Hindlimb muscle (tissue), 1 donor: ENCODE measurements around the gene CCDC91. TPM values are rescaled to one million over a fixed set of nuclear protein-coding genes. Genes with fewer than 3 reads are reported as not detected.
"Not testable (repeated sequence)": the region's sequence is repeated elsewhere in the genome, so short reads cannot be mapped to it uniquely, and the experiment has no call there.

Experiments used
- DNase-seq: peaks from one replicate; pipeline ENCODE4 v3.0.0-alpha.2; 2013
- polyA plus RNA-seq: library from polyadenylated mRNA; unstranded; fragments of 120-200 nt; gene quantifications from one replicate; pipeline ENCODE4 v1.2.1, GENCODE V29; 2013; ENCODE audit not compliant: insufficient read length

The CCDC91 gene
- polyA plus RNA-seq, 1 donor: 20.1 TPM

- DNase-seq: no peak
Measured at GRCh38 chr12:28378736-28379135, 188.5 kb downstream of the CCDC91 start.

DNA sequence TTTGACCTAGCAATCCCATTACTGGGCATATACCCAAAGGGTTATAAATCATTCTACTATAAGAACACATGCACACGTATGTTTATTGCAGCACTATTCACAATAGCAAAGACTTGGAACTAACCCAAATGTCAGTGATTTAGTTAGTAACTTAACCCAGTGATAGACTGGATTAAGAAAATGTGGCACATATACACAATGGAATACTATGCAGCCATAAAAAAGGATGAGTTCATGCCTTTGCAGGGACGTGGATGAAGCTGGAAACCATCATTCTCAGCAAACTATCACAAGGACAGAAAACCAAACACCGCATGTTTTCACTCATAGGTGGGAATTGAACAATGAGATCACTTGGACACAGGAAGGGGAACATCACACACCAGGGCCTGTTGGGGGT lies 189.5 kb downstream of the CCDC91 start:
- DNase-seq: not testable (repeated sequence)

DNA sequence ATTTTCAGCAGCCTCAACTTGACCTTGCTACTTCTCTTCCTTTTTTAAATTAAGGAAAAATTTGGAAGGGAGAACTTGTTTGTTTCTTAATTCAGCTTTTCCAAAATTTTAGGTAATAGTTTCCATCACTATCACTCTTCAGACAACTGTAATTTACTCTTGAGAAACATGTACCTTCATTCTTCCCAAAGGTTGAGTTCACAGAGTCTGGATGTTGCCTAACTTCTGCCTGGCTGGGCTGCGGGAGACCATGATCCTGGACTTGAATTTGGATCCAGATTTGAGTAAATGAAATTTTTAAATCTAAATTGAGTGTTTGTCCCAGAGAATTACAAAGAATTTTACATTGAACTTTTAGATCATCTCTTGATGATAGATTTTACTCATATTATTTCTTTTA lies 193.1 kb downstream of the CCDC91 start:
- DNase-seq: no peak

DNA sequence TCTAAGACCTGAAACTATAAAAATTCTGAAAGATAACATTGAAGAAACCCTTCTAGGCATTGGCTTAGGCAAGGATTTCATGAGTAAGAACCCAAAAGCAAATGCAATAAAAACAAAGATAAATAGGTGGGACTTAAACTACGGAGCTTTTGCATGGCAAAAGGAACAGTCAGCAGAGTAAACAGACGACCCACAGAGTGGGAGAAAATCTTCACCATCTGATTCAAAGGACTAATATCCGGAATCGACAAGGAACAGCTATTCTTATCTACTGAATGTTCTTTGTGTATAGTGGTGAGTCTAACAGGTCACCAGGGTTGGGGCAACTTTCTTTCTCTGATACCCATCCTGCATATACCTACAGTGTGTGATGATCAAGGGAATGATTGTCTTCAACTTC lies 198.6 kb downstream of the CCDC91 start:
- DNase-seq: no peak

GRCh38 chr12:28390206-28390605 lies 199.9 kb downstream of the CCDC91 start:
- DNase-seq: no peak

- peak; percentile 57 for DNase-seq
Measured at GRCh38 chr12:28390761-28391385, 200.6 kb downstream of the CCDC91 start.

DNA sequence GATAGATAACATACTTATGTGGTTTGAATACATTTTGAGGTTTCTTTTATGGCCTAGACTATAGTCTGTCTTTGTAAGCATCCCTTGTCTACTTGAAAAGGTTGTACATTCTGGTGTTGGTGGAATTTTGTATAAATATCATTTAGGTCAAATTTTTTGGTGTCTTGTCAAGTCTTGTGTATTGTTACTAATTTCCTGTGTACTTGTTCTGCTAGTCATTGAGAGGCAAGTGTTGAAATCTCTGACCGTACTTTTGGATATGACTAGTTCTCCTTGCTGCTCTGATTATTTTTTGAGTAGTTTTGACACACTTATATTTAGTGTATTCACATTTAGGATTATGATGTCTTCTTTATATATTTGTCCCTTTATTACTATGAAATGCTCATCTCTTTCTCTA lies 219.6 kb downstream of the CCDC91 start:
- no peak for DNase-seq

DNA sequence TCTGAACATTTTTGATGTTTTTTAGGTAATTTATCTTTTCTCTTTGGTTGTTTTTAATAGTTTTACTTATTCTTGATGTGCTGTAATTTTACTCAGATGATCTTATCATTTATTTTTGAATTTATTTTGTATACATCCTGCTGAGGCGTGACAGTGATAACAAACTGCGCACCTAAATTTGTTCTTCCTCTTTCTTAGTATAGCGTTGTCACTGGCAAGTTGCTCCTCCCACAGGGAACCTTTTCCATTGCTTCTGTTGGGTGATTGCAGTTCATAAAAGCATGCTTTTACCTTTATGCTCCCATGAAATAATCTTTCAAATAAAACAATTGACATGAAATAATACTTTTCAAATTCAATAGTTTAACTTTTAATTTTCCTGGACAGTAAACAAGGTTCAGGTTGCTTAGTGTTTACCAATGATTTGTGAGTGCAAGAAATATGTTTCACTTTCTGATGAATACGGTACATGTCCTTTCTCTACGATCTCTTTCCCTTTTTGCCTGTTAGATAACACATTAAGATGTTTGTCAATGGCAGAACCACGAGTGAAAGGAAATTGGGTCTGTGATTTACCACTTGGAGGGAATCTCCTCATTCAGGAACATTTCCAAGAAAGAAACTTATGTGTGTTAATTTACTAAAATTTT lies 223.3 kb downstream of the CCDC91 start:
- DNase-seq: no peak

DNA sequence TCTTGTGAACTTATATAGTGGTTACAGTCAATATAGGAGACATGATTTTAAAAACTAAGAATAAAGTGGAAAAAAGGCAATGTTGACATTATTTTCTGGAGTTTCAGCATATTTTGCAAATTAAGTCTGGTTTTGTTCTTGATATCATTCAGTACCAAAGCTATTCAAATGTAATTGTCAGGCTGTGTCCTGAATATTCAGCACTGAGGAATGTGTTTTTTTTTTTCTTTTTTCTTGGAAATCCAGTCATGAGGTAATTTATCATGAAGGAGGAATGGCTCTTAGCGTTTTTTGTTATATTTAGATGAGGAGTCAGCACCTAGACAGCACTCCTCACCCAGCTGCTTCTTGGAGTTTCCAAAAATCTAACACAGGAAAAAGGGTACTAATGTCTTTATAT lies 225.5 kb downstream of the CCDC91 start:
- no peak for DNase-seq

DNA sequence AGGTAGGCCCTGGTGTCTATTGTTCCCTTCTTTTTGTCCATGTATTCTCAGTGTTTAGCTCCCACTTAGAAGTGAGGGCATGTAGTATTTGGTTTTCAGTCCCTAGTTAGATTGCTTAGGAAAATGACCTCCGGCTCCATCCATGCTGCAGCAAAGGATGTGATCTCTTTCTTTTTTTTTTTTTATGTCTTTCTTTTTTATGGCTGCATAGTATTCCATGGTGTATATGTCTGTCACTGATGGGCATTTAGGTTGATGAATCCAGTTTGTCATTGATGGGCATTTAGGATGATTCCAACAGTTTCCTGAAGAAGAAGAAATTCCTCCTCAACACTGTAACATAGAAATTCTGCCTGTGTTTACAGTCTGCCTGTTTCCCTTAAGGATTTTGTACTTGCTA lies 231.1 kb downstream of the CCDC91 start:
- no peak for DNase-seq

DNA sequence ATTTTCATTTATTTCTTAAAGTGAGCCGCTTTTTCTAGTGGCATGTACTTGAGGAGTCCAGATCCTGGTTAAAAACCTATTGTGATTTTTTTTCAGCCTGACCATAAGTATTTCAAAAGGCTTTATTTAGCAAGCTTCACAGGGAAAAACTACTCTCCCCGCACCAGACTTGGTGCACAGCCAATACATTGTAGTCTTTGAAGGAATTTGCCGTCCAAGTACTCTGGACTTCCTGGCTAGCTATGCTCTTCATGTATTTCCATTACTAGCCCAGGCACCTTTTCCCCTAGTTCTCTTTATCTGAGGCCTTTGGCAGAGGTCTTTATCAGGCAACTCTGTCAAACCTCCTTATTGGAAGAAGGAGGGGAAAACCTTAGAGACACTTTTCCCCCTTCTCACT lies 234.7 kb downstream of the CCDC91 start:
- DNase-seq: no peak

DNA sequence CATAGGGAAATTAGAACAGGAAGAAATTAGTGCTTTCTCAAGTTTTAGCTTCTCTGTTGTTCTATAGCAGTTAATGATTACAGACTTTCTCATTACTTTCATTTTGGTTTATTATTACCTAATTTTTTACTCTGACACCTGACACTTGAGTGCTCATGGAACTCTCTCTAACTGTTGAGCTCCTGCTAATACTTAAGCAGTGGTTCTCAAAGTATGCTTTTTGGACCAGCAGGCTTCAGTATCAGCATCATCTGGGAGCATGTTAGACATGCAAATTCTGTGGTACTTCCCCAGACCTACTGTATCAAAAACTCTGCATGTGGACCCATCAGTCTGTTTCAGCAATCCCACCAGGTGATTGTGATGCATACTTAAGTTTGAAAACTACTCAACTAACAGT lies 235.3 kb downstream of the CCDC91 start:
- no peak for DNase-seq

- DNase-seq: no peak
Measured at GRCh38 chr12:28427046-28427445, 236.8 kb downstream of the CCDC91 start.

DNA sequence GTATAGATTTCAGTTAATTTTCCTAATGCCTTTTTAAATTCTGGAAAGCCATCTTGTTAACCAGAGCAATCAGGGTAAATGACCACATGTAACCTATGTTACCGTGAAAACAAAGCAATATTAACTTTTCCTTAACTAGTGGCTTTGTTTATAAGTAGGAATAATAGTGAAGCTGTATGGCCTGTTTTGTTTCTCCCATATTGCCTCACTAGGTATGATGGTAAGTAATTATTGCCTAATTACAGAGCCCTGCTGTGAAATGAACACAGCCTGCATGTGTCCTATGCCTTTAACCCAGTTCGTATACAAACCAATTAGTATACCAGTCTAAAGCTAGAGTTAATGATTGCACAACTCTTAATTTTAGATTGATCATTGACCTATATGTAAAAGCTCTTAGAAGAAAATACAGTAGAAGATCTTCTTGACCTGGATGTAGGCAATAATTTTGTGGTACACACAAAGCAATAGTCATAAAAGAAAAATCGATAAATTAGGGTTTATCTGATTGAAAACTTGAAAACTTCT lies 249.9 kb downstream of the CCDC91 start:
- DNase-seq: no peak

DNA sequence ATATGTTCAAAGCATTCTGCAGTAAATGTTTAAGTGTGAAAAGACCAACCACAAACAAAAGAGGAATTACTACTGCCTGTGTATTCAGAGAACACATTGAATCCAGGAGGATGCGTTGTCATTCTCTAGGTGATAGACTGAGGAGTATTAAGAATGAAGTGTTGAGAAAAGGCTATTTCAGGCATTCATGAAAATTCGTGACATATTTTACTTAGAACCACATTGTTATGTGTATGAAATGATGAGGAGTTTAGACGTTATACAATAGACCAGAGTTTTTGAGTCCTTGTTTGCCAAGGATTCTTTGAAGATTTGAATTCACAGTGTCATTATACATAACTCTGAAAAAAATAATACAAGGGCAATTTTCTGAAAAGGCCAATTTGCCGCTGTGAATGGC lies 251.8 kb downstream of the CCDC91 start:
- DNase-seq: no peak

GRCh38 chr12:28443337-28443736 lies 253.1 kb downstream of the CCDC91 start:
- DNase-seq: no peak

DNA sequence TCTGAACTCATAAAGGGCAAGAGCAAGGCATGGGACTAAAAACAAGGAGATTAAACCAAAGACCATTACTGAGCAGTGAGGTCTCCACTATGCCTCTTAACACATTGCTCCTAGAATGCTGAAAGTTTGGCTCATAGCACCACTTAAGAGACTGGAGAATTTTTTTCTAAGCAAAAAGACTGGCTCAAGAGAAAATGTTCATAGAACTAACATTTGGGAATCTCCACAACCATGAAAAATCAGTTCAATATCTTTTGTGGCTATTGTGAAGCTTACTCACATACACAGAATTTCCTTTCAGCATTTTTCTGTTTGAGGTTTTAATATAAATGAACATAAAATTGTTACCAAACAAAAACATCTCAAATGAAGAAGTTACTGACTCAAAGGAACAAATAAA lies 255.8 kb downstream of the CCDC91 start:
- DNase-seq: no peak

DNA sequence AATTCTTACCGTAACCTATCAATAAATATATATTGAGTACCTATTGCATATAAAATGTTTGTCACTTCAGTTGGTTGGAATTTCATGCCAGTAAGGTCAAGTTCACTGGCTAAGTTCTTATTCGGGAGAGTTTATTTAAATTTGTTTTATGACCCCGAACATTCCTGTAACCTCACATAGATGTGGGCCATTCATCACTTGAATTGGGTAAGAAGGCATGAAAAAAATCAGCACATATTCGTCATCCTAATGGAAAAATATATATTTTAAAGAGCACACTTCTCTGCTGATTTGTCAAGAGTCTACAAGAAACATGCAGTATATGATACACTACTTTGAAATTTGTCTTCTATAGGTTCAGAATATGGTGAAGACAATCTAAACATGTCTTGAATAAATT lies 263.4 kb downstream of the CCDC91 start:
- no peak for DNase-seq

GRCh38 chr12:28456934-28457710 lies 266.9 kb downstream of the CCDC91 start:
- DNase-seq: no peak

DNA sequence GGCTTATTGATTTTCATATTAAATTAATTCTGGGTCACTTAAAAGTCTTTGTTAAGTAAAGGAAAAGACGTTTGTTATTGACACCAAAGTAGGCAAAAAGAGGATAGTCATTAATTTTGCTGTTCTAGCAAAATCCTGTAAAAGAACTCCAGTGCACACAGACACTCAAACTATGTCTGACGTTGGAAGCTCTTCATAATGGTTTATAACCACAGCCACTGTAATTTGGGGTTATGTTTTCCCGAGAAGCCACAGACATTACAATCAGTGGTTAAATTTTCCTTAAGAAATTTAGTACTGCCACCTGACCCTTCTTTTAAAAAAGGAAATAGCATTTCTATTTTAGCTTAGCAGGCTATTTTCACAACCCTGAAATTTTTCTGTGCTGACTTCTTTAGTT lies 267.5 kb downstream of the CCDC91 start:
- DNase-seq: no peak

DNA sequence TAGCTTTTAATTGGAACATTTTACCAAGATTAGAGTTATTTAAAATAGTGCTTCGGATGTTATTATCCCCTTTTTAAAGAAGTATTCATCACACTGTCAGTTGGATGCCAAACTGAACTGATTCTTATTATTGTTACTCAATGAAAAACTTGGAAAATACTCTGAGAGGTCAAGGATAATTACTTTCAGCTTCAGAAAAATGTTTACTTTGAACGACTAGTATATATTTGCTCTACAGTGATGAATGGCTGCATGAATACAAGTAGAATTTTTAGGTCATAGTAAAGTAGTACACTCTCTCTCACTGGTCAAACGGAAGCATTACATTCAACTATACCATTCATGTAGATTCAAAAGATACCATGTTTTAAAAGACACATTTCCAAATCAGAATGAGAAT lies 269.2 kb downstream of the CCDC91 start:
- no peak for DNase-seq

- DNase-seq: no peak
Measured at GRCh38 chr12:28460420-28461130, 270.3 kb downstream of the CCDC91 start.

DNA sequence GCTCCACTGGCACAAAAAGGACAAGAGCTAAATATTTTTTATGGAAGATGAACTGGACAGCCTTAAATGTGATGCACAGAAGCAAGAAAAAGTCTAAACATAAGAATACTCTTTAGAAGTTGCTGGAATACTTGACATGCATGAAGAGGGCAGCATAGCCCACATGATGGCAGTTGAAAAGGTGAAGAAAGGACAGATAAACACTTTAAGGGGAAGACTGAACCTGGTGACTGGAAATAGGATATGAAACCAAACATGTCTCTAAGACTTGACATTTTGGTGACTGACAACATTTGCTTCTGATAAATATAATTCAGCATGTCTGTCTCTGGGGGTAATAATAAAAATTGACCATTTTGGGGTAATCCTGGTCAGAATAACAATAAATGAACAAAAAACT lies 273.1 kb downstream of the CCDC91 start:
- DNase-seq: no peak
